HG03066 (cell line): ENCODE data around the gene BACH2.
A peak's percentile ranks its signal among the peaks of the same experiment; 100 is the strongest.
"Not testable (repeated sequence)": the region's sequence is repeated elsewhere in the genome, so short reads cannot be mapped to it uniquely, and the experiment has no call there.

Experiments used
- ATAC-seq: cut with Tn5 transposase; IDR thresholded peaks from one replicate; pipeline ENCODE4 v1.9.1; 2021; ENCODE audit warnings: low read depth; ENCODE audit not compliant: unreplicated experiment

The BACH2 gene

GRCh38 chr6:90135667-90136066 lies 161.0 kb downstream of the BACH2 start:
- no peak for ATAC-seq

GRCh38 chr6:90133664-90134063 lies 163.0 kb downstream of the BACH2 start:
- not testable (repeated sequence) for ATAC-seq

- ATAC-seq, result no peak
Measured at GRCh38 chr6:90131614-90132423, 164.8 kb downstream of the BACH2 start.

GRCh38 chr6:90131125-90131524 lies 165.5 kb downstream of the BACH2 start:
- no peak for ATAC-seq

- ATAC-seq, result not testable (repeated sequence)
Measured at GRCh38 chr6:90128687-90129086, 168.0 kb downstream of the BACH2 start.

- no peak for ATAC-seq
Measured at GRCh38 chr6:90127595-90127994, 169.0 kb downstream of the BACH2 start.

GRCh38 chr6:90126839-90127238 lies 169.8 kb downstream of the BACH2 start:
- no peak for ATAC-seq

GRCh38 chr6:90126181-90126580 lies 170.5 kb downstream of the BACH2 start:
- ATAC-seq, result no peak

- no peak for ATAC-seq
Measured at GRCh38 chr6:90124874-90125510, 171.7 kb downstream of the BACH2 start.

GRCh38 chr6:90123831-90124230 lies 172.8 kb downstream of the BACH2 start:
- no peak for ATAC-seq

- ATAC-seq, result no peak
Measured at GRCh38 chr6:90121982-90122381, 174.7 kb downstream of the BACH2 start.

GRCh38 chr6:90120327-90120726 lies 176.3 kb downstream of the BACH2 start:
- ATAC-seq, result no peak

- ATAC-seq, result no peak
Measured at GRCh38 chr6:90119618-90120017, 177.0 kb downstream of the BACH2 start.

GRCh38 chr6:90118581-90118980 lies 178.1 kb downstream of the BACH2 start:
- no peak for ATAC-seq

- no peak for ATAC-seq
Measured at GRCh38 chr6:90118069-90118468, 178.6 kb downstream of the BACH2 start.

- ATAC-seq, result not testable (repeated sequence)
Measured at GRCh38 chr6:90116126-90116525, 180.5 kb downstream of the BACH2 start.

GRCh38 chr6:90113389-90113788 lies 183.3 kb downstream of the BACH2 start:
- no peak for ATAC-seq

GRCh38 chr6:90111387-90111786 lies 185.3 kb downstream of the BACH2 start:
- ATAC-seq, result no peak

GRCh38 chr6:90110971-90111370 lies 185.7 kb downstream of the BACH2 start:
- ATAC-seq, result no peak

GRCh38 chr6:90109141-90109540 lies 187.5 kb downstream of the BACH2 start:
- ATAC-seq, result no peak

GRCh38 chr6:90107771-90108282 lies 188.8 kb downstream of the BACH2 start:
- ATAC-seq, result peak; percentile 83

GRCh38 chr6:90107371-90107770 lies 189.3 kb downstream of the BACH2 start:
- no peak for ATAC-seq
